WTC11 (cell line): Measurements from ENCODE around the gene SETSIP. TPM values are rescaled to one million over a fixed set of nuclear protein-coding genes. Genes with fewer than 3 reads are reported as not detected.
"Not testable (repeated sequence)": the region's sequence is repeated elsewhere in the genome, so short reads cannot be mapped to it uniquely, and the experiment has no call there.

ENCODE experiments used
- ATAC-seq: fragments of 200-7000 bp; cut with Tn5 transposase; 2 replicates; pipeline ENCODE4 v1.10.0; 2021; ENCODE audit warnings: mild to moderate bottlenecking, moderate library complexity
- CTCF ChIA-PET: fragments of 300-600 bp; sonication (Branson Sonifier 250); formaldehyde crosslinking; loops from one replicate; lab custom pipeline; 2021; ENCODE audit warnings: antibody characterized with exemption; lab: Charles Lee
- POLR2A ChIA-PET: fragments of 350-600 bp; sonication (Branson Sonifier 250); formaldehyde crosslinking; loops from one replicate; lab custom pipeline; 2021; ENCODE audit warnings: antibody characterized with exemption; lab: Charles Lee
- DNase-seq: peaks from one replicate; pipeline ENCODE4 v3.0.0; 2021; ENCODE audit warnings: low spot score
- H3K27ac Mint-ChIP-seq: 2 replicates; pipeline ENCODE4 v1.8.0; 2021; ENCODE audit warnings: mixed read lengths
- H3K27me3 Mint-ChIP-seq: 2 replicates; pipeline ENCODE4 v1.8.0; 2021; ENCODE audit warnings: low read depth, mild to moderate bottlenecking, moderate library complexity, mixed read lengths
- H3K36me3 Mint-ChIP-seq: 2 replicates; pipeline ENCODE4 v1.8.0; 2021; ENCODE audit warnings: mixed read lengths
- H3K4me1 Mint-ChIP-seq: 2 replicates; pipeline ENCODE4 v1.8.0; 2022; ENCODE audit warnings: mixed read lengths
- H3K4me3 Mint-ChIP-seq: 2 replicates; pipeline ENCODE4 v1.8.0; 2021; ENCODE audit warnings: mild to moderate bottlenecking, moderate library complexity, mixed read lengths
- H3K9me3 Mint-ChIP-seq: 2 replicates; pipeline ENCODE4 v1.8.0; 2021; ENCODE audit warnings: mixed read lengths
- ATF1 ChIP-seq: sonication (generic); formaldehyde crosslinking; IDR thresholded peaks from 2 replicates; pipeline ENCODE4 v1.8.1; 2023; ENCODE audit warnings: mild to moderate bottlenecking, moderate library complexity, missing genetic modification reagents
- CDX4 ChIP-seq: fragments of 250-450 bp; sonication (Bioruptor Pico); IDR thresholded peaks from 2 replicates; pipeline ENCODE4 v1.9.0; 2021; ENCODE audit warnings: moderate library complexity, mild to moderate bottlenecking, inconsistent platforms, borderline replicate concordance
- CREM ChIP-seq: sonication (generic); formaldehyde crosslinking; IDR thresholded peaks from 2 replicates; pipeline ENCODE4 v1.8.1; 2022; ENCODE audit warnings: mild to moderate bottlenecking, missing genetic modification reagents, moderate library complexity
- ELF4 ChIP-seq: sonication (generic); formaldehyde crosslinking; IDR thresholded peaks from 2 replicates; pipeline ENCODE4 v1.8.1; 2022; ENCODE audit warnings: low read depth, mild to moderate bottlenecking, moderate library complexity, missing genetic modification reagents
- EMX1 ChIP-seq: fragments of 250-450 bp; sonication (Bioruptor Pico); IDR thresholded peaks from 2 replicates; pipeline ENCODE4 v1.8.0; 2021; ENCODE audit warnings: mild to moderate bottlenecking
- FOXJ3 ChIP-seq: sonication (generic); formaldehyde crosslinking; IDR thresholded peaks from 2 replicates; pipeline ENCODE4 v1.9.0; 2021; ENCODE audit warnings: missing genetic modification reagents, mild to moderate bottlenecking, borderline replicate concordance
- FOXP4 ChIP-seq: sonication (generic); formaldehyde crosslinking; IDR thresholded peaks from 2 replicates; pipeline ENCODE4 v1.8.0; 2022; ENCODE audit warnings: mild to moderate bottlenecking, missing genetic modification reagents
- JAZF1 ChIP-seq: fragments of 250-450 bp; sonication (Bioruptor Pico); IDR thresholded peaks from 2 replicates; pipeline ENCODE4 v1.9.0; 2021; ENCODE audit warnings: moderate library complexity, mild to moderate bottlenecking, inconsistent platforms
- NR3C1 ChIP-seq: sonication (generic); formaldehyde crosslinking; conservative IDR thresholded peaks from 2 replicates; pipeline ENCODE4 v1.8.1; 2023; ENCODE audit warnings: low read depth, mild to moderate bottlenecking, missing genetic modification reagents
- PREB ChIP-seq: sonication (generic); formaldehyde crosslinking; IDR thresholded peaks from 2 replicates; pipeline ENCODE4 v1.8.1; 2022; ENCODE audit warnings: mild to moderate bottlenecking, missing genetic modification reagents, moderate library complexity, borderline replicate concordance
- RELA ChIP-seq: sonication (generic); formaldehyde crosslinking; IDR thresholded peaks from 2 replicates; pipeline ENCODE4 v1.8.1; 2022; ENCODE audit warnings: missing genetic modification reagents, mild to moderate bottlenecking, borderline replicate concordance
- TEAD4 ChIP-seq: sonication (generic); formaldehyde crosslinking; IDR thresholded peaks from 2 replicates; pipeline ENCODE4 v1.8.0; 2022; ENCODE audit warnings: mild to moderate bottlenecking, missing genetic modification reagents
- ZMAT4 ChIP-seq: fragments of 250-450 bp; sonication (Bioruptor Pico); IDR thresholded peaks from 2 replicates; pipeline ENCODE4 v1.9.0; 2021; ENCODE audit warnings: mild to moderate bottlenecking
- ZNF121 ChIP-seq: sonication (generic); formaldehyde crosslinking; IDR thresholded peaks from 2 replicates; pipeline ENCODE4 v1.8.0; 2023; ENCODE audit warnings: missing genetic modification reagents
- ZNF138 ChIP-seq: sonication (generic); formaldehyde crosslinking; conservative IDR thresholded peaks from 2 replicates; pipeline ENCODE4 v1.8.1; 2022; ENCODE audit warnings: mild to moderate bottlenecking, moderate library complexity, missing genetic modification reagents
- ZNF219 ChIP-seq: sonication (generic); formaldehyde crosslinking; IDR thresholded peaks from 2 replicates; pipeline ENCODE4 v1.8.0; 2023; ENCODE audit warnings: missing genetic modification reagents, mild to moderate bottlenecking, borderline replicate concordance
- ZNF416 ChIP-seq: fragments of 250-450 bp; sonication (Bioruptor Pico); IDR thresholded peaks from 2 replicates; pipeline ENCODE4 v1.9.0; 2021; ENCODE audit warnings: mild to moderate bottlenecking, inconsistent platforms
- ZNF512 ChIP-seq: sonication (generic); formaldehyde crosslinking; IDR thresholded peaks from 2 replicates; pipeline ENCODE4 v1.8.1; 2022; ENCODE audit warnings: missing genetic modification reagents, borderline replicate concordance
- total RNA-seq: library from RNA; stranded (reverse); gene quantifications from 3 replicates; pipeline ENCODE4 v1.2.3, GENCODE V29; 2021

Gene SETSIP
- total RNA-seq, 1 experiment from 2014 or later: not detected

- ChIA-PET CTCF (no interaction called here), POLR2A (no interaction called here)
- peak overlapping the region; percentile 84 for H3K4me3 Mint-ChIP-seq
- peaks cover 10% of the 10 kb centered on the region for H3K9me3 Mint-ChIP-seq
- H3K27me3 Mint-ChIP-seq: no peaks in the 10 kb centered on the region
- TF ChIP-seq FOXJ3 (CRISPR knock-in tag): no peak
- no peak for TF ChIP-seq ATF1 (CRISPR knock-in tag)
- TF ChIP-seq ELF4 (CRISPR knock-in tag): no peak
- TF ChIP-seq ZMAT4 (CRISPR knock-in tag): no peak
- TF ChIP-seq CREM: no peak
- no peak for TF ChIP-seq RELA (CRISPR knock-in tag)
- TF ChIP-seq CDX4: no peak
- no peak for TF ChIP-seq JAZF1 (CRISPR knock-in tag)
- TF ChIP-seq FOXP4 (CRISPR knock-in tag): no peak
- TF ChIP-seq TEAD4 (CRISPR knock-in tag): no peak
- no peak for TF ChIP-seq ZNF512
- TF ChIP-seq ZNF121 (CRISPR knock-in tag): no peak
- TF ChIP-seq PREB (CRISPR knock-in tag): no peak
- H3K36me3 Mint-ChIP-seq: peaks cover 12% of the 10 kb centered on the region; the same call in 1 of the 2 replicates
- ATAC-seq (no peak), DNase-seq (no peak)
- H3K27ac Mint-ChIP-seq: peak overlapping the region; percentile 96
- H3K4me1 Mint-ChIP-seq: 0 out of 2 replicates have a peak, but pooled peaks cover 5% of the 10 kb centered on the region
These were observed 4.2 kb upstream of the SETSIP start for GRCh38 chr1:92079441-92079840.

- H3K27me3 Mint-ChIP-seq, H3K9me3 Mint-ChIP-seq, DNase-seq, H3K36me3 Mint-ChIP-seq, POLR2A ChIA-PET, ATAC-seq, H3K4me3 Mint-ChIP-seq, H3K27ac Mint-ChIP-seq, H3K4me1 Mint-ChIP-seq, CTCF ChIA-PET: not testable (repeated sequence)
These were observed 2.9 kb upstream of the SETSIP start for GRCh38 chr1:92078077-92078476.

GRCh38 chr1:92076363-92076762, 1.2 kb upstream of the SETSIP start:
- H3K4me1 Mint-ChIP-seq: peaks cover 8% of the 10 kb centered on the region
- ChIA-PET CTCF (interaction anchor here (1.6 kb wide), 1 partner anchor 215 kb away, joined by 3 read pairs; no protein-coding TSS in a partner anchor), POLR2A (no interaction called here)
- H3K36me3 Mint-ChIP-seq: no peaks in the 10 kb centered on the region
- no peaks in the 10 kb centered on the region for H3K27me3 Mint-ChIP-seq
- no peak for DNase-seq
- H3K4me3 Mint-ChIP-seq: no peak overlapping the region
- H3K27ac Mint-ChIP-seq: no peak overlapping the region
- no peak for ATAC-seq
- TF ChIP-seq ZNF512 (no peak), ZNF219 (CRISPR knock-in tag) (no peak), EMX1 (CRISPR knock-in tag) (no peak), ZNF138 (CRISPR knock-in tag) (no peak), NR3C1 (CRISPR knock-in tag) (no peak), ZNF416 (CRISPR knock-in tag) (no peak)
- TF ChIP-seq, all 79 proteins: peak for 0
- no peaks in the 10 kb centered on the region for H3K9me3 Mint-ChIP-seq

GRCh38 chr1:92074446-92074845, 765 bp downstream of the SETSIP start:
- ATAC-seq, POLR2A ChIA-PET, H3K27ac Mint-ChIP-seq, H3K9me3 Mint-ChIP-seq, H3K27me3 Mint-ChIP-seq, CTCF ChIA-PET, DNase-seq, H3K4me3 Mint-ChIP-seq, H3K36me3 Mint-ChIP-seq: not testable (repeated sequence)
- peaks cover 10% of the 10 kb centered on the region for H3K4me1 Mint-ChIP-seq
